ENCODE measurements around the gene SRP72. TPM values are rescaled to one million over a fixed set of nuclear protein-coding genes. Genes with fewer than 3 reads are reported as not detected.

Gene SRP72
- total RNA-seq, 1 donor from 2014 or later, result 116 TPM

GRCh38 chr4:56477192-56477702 lies 9.8 kb downstream of the SRP72 start:
- TF ChIP-seq CTCF (IDR thresholded peaks at IDR 0.05; ENCODE audit: unreplicated experiment), result no peak
- H3K36me3 Mint-ChIP-seq, result peaks cover 51% of the 10 kb centered on the region
- H3K4me1 Mint-ChIP-seq, result no peaks in the 10 kb centered on the region
- no peak overlapping the region for H3K27ac Mint-ChIP-seq
- no peak overlapping the region for H3K4me3 Mint-ChIP-seq
- no peak for DNase-seq (ENCODE audit: low spot score in 2 of 2, unreplicated experiment in 2 of 2)
- no peaks in the 10 kb centered on the region for H3K9me3 Mint-ChIP-seq
- no peaks in the 10 kb centered on the region for H3K27me3 Mint-ChIP-seq (ENCODE audit: low read depth)

- peaks cover 48% of the 10 kb centered on the region for H3K36me3 Mint-ChIP-seq
- H3K4me3 Mint-ChIP-seq, result no peak overlapping the region
- no peak for DNase-seq (ENCODE audit: low spot score in 2 of 2, unreplicated experiment in 2 of 2)
- H3K27me3 Mint-ChIP-seq (ENCODE audit: low read depth), result no peaks in the 10 kb centered on the region
- no peak overlapping the region for H3K27ac Mint-ChIP-seq
- H3K4me1 Mint-ChIP-seq, result no peaks in the 10 kb centered on the region
- no peaks in the 10 kb centered on the region for H3K9me3 Mint-ChIP-seq
- TF ChIP-seq CTCF (IDR thresholded peaks at IDR 0.05; ENCODE audit: unreplicated experiment), result no peak
Observed at GRCh38 chr4:56480691-56481090, 13.3 kb downstream of the SRP72 start.

GRCh38 chr4:56496241-56496640 lies 28.8 kb downstream of the SRP72 start:
- DNase-seq (ENCODE audit: low spot score in 2 of 2, unreplicated experiment in 2 of 2), result no peak
- no peak for TF ChIP-seq CTCF (IDR thresholded peaks at IDR 0.05; ENCODE audit: unreplicated experiment)
- H3K27ac Mint-ChIP-seq, result no peak overlapping the region
- H3K4me3 Mint-ChIP-seq, result no peak overlapping the region
- no peaks in the 10 kb centered on the region for H3K9me3 Mint-ChIP-seq
- no peaks in the 10 kb centered on the region for H3K27me3 Mint-ChIP-seq (ENCODE audit: low read depth)
- H3K4me1 Mint-ChIP-seq, result no peaks in the 10 kb centered on the region
- peaks cover 53% of the 10 kb centered on the region for H3K36me3 Mint-ChIP-seq

- Mint-ChIP-seq H3K27me3 (ENCODE audit: low read depth) (peaks cover 25% of the 10 kb centered on the region), H3K27ac (peak within 1 kb of the TSS; percentile 64), H3K36me3 (peaks cover 12% of the 10 kb centered on the region), H3K9me3 (no peaks in the 10 kb centered on the region), H3K4me3 (peak within 1 kb of the TSS; percentile 89), H3K4me1 (peaks cover 7% of the 10 kb centered on the region)
- TF ChIP-seq CTCF (IDR thresholded peaks at IDR 0.05; ENCODE audit: unreplicated experiment), result no peak
- peak; percentile 22 to 51 for DNase-seq (ENCODE audit: low spot score in 2 of 2, unreplicated experiment in 2 of 2)
Observed at GRCh38 chr4:56505269-56506130, 38.1 kb downstream of the SRP72 start, which contains the start of gene ARL9. TSS of gene ARL9 (plus strand) at chr4:56505791. CDS start at chr4:56505863, 72 bp downstream.

- TF ChIP-seq CTCF (IDR thresholded peaks at IDR 0.05; ENCODE audit: unreplicated experiment), result no peak
- H3K36me3 Mint-ChIP-seq, result no peaks in the 10 kb centered on the region
Observed at GRCh38 chr4:56511098-56511497, 43.7 kb downstream of the SRP72 start.

More at GRCh38 chr4:56511098-56511497, 43.7 kb downstream of the SRP72 start:
- no peak for DNase-seq (ENCODE audit: low spot score in 2 of 2, unreplicated experiment in 2 of 2)
- Mint-ChIP-seq H3K27ac (no peak overlapping the region), H3K9me3 (no peaks in the 10 kb centered on the region), H3K4me3 (no peak overlapping the region), H3K4me1 (peaks cover 13% of the 10 kb centered on the region), H3K27me3 (ENCODE audit: low read depth) (peaks cover 18% of the 10 kb centered on the region)

Data from mesothelial cell of epicardium (in vitro differentiated cells).